ENCODE results near the gene SDK2.

Gene SDK2

DNA sequence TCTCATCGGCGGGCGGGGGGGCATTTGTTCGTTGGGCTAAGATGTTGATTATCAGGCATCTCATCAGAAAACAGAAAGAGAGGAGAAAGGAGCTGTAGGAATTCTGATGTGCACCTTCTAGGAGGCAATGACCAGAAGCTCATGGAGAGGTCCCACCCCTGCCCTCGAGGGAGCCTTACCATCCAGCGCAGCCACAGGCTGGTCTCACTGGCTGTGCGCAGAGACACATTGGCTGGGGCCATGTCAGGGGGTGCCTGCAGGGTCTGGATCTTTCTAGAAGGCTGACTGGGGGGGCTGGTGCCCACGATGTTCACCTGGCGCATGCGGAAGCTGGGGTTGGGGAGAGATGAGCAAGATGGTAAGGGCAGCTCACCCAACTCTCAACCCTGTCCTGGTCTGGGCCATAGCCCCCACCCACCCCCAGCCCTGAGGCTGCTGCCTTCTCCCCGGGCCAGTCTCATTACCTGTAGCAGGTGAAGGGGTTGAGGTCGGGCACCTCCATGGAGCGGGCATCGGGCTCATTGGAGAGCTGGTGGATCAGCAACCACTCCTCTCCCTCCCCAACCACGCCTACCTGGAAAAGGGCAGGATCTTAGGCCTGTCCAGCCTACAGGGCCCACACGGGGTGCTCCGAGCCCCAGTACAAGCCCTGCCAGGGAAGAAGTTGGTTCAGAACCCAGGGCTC is 246.2 kb downstream of the SDK2 start:
- no peak for DNase-seq (ENCODE audit: low read depth)
- H3K4me3 ChIP-seq (ENCODE audit: low read length): no peak overlapping the region
- TF ChIP-seq, protein P1, sequence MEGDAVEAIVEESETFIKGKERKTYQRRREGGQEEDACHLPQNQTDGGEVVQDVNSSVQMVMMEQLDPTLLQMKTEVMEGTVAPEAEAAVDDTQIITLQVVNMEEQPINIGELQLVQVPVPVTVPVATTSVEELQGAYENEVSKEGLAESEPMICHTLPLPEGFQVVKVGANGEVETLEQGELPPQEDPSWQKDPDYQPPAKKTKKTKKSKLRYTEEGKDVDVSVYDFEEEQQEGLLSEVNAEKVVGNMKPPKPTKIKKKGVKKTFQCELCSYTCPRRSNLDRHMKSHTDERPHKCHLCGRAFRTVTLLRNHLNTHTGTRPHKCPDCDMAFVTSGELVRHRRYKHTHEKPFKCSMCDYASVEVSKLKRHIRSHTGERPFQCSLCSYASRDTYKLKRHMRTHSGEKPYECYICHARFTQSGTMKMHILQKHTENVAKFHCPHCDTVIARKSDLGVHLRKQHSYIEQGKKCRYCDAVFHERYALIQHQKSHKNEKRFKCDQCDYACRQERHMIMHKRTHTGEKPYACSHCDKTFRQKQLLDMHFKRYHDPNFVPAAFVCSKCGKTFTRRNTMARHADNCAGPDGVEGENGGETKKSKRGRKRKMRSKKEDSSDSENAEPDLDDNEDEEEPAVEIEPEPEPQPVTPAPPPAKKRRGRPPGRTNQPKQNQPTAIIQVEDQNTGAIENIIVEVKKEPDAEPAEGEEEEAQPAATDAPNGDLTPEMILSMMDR (conservative IDR thresholded peaks at IDR 0.05; ENCODE audit: low read depth, low read length): no peak

DNA sequence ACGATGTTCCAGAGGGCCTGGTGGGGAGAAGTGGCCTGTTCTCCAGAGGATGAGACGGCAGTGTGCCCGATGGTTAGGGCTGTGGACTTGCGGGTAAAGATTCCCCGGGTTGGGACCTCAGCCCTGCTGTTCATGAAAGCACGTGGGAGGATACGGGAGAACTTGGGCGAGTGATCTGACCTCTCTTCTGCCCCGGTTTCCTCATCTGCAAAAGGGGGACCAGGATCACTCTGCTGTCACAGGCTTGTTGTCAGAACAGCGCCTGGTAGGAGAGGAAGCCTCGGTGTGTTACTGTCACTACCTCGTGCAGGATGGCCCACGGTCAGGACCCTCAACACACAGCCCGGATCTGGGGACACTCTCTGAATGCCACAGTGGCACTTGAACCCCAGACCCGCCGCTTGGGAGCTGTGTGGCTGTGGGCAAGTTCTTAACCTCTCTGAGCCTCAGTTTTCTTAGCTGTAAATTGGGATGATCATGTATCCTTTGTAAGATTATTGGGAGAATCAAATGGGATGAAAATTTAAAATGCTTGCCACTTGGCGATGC is 246.9 kb downstream of the SDK2 start:
- TF ChIP-seq, protein P1 (conservative IDR thresholded peaks at IDR 0.05; ENCODE audit: low read depth, low read length): no peak
- no peak for DNase-seq (ENCODE audit: low read depth)
- no peak overlapping the region for H3K4me3 ChIP-seq (ENCODE audit: low read length)

DNA sequence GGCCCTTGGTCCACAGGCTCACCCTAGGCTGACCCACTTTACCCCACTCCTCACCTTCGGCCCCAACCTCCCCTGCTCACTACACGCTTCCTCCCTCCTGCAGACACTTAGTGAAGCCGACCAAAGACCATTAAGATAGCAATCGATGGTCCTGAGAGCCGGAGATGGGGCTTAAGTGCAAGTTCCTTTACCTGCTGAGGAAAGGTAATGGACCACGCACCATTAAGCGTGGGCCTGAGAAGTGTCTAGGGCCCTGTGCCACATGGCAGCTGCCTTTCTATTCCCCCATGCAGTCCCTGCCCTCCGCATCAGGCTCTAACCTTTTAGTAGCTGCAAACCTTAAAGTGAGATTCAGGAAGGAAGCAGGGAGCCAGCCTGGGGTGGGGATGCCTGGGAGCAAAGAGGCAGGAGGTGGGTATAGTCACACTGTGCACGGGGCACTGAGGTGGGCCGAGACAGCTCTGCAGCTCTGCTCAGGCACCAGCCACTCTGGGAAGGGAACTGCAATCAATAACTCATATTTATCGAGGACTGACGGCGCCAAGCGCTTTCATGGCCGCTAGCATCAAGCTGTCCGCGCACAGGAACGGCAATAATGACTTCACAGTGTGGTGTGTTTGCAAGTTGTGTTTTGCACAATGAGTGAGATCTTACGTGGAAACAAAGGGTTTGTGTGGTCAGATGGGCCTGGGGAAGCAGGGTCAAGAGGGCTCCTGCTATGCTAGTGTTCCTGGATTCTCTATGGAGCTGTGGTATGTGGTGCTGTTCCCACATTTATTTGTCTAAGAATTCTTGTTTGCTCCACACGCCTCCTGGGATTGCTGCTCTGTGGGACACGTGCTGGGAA is 247.6 kb downstream of the SDK2 start:
- no peak overlapping the region for H3K4me3 ChIP-seq (ENCODE audit: low read length)
- TF ChIP-seq, protein P1 (conservative IDR thresholded peaks at IDR 0.05; ENCODE audit: low read depth, low read length): no peak
- no peak for DNase-seq (ENCODE audit: low read depth)

DNA sequence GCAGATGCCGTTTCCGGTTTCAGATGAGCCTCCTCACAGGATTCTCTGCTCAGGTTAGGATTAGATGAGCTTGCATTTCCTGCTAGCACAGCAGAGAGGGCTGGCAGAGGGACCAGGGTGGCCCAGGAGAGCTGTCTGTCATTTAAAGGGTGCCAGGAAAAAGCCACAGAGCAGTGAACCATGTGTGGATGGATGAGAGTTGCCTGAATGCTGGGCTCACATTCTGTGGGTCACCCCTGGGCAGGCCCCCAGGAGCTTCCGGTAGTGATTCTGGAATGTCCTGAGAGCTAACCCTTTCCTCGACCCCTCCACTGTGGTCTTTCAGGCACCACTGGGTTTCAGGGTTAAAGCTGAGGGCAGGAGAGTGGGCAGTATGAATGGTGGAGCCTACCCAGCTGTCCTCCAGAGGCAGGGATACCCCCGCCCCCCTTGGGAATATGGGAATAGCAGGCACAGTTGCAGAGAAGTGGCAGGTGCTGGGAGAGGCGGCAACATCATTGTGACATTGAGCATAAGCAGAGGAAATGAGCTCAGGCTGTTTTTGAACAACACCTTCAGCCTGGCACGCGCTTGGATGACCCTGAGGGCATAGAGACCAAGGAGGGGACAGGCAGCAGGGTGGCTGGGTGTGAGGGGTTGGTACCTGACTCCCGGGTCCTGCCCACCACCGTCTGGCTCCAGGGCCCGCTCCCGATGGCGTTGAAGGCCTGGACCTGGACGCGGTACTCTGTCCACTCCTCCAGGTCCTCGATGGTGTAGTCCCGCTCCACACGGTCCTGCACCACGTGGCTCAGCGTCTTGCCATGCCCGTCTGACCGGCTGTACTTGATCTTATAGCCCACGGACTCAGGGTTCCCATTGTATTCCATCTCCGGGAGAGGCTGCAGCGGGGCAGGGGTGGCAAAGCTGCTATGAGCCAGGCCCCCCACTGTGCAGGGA is 249.5 kb downstream of the SDK2 start:
- no peak for DNase-seq (ENCODE audit: low read depth)
- TF ChIP-seq, protein P1 (conservative IDR thresholded peaks at IDR 0.05; ENCODE audit: low read depth, low read length): no peak
- H3K4me3 ChIP-seq (ENCODE audit: low read length): no peak overlapping the region

DNA sequence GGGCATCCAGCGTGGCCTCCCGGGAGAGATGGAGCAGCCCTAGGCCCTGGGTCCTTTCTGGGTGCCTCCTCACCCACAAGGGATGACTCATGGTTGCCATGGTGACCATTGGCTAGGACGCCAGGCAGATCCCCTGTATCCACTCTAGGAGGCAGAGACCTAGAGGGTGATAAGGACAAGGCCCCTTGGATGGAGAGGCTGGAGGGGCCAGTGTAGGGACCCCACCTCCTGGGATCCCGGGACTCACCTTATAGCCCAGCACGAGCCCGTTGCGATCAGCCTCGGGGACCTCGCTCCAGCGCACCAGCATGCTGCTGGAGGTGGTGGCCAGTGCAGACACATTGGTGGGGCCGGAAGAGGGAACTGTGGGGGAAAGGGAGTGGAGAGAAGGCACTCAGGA is 250.3 kb downstream of the SDK2 start:
- TF ChIP-seq, protein P1 (conservative IDR thresholded peaks at IDR 0.05; ENCODE audit: low read depth, low read length): no peak
- no peak overlapping the region for H3K4me3 ChIP-seq (ENCODE audit: low read length)
- no peak for DNase-seq (ENCODE audit: low read depth)

DNA sequence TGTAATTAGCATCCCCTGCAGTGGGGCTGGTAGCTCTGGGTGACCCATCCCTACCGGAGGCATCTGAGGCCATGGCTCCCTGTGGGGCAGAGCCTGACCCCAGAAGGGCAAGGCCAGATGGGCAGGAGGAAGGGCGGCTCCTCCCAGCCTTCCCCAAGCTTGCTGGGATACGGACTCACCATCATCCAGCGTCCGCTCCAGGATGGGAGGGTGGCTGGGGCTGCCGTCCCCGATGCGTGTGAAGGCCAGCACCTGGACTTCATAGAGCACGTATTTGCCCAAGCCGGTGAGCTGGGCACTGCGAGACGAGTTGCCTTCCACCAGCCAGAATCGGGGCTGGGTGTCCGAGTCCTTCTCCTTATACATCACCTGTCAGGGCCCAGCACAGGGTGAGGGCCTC is 250.9 kb downstream of the SDK2 start:
- TF ChIP-seq, protein P1 (conservative IDR thresholded peaks at IDR 0.05; ENCODE audit: low read depth, low read length): no peak
- no peak overlapping the region for H3K4me3 ChIP-seq (ENCODE audit: low read length)
- DNase-seq (ENCODE audit: low read depth): no peak
